HL-60 (cell line): ENCODE results near the gene PANX2.

Experiments used
- CTCF ChIP-seq: IDR thresholded peaks from one replicate; pipeline ENCODE4 v1.5.1; 2011; ENCODE audit warnings: low read length, control low read depth, inconsistent platforms; ENCODE audit not compliant: insufficient read depth
- GABPA ChIP-seq: IDR thresholded peaks from 2 replicates; pipeline ENCODE4 v1.6.1; 2012; ENCODE audit warnings: low read depth
- POLR2AphosphoS5 ChIP-seq: IDR thresholded peaks from 2 replicates; pipeline ENCODE4 v1.6.1; 2012; ENCODE audit warnings: low read depth
- REST ChIP-seq: IDR thresholded peaks from 2 replicates; pipeline ENCODE4 v1.6.1; 2012; ENCODE audit warnings: low read depth; ENCODE audit not compliant: insufficient replicate concordance
- SPI1 ChIP-seq: IDR thresholded peaks from 2 replicates; pipeline ENCODE4 v1.6.1; 2012; ENCODE audit warnings: low read depth, mild to moderate bottlenecking, borderline replicate concordance

- no peak for TF ChIP-seq CTCF
- TF ChIP-seq GABPA = no peak
- no peak for TF ChIP-seq POLR2AphosphoS5
- TF ChIP-seq REST = no peak
- TF ChIP-seq SPI1 = no peak
These were observed 45.6 kb downstream of the PANX2 start for GRCh38 chr22:50216055-50216683.
